ENCODE measurements around the gene PLEKHN1.

DNA sequence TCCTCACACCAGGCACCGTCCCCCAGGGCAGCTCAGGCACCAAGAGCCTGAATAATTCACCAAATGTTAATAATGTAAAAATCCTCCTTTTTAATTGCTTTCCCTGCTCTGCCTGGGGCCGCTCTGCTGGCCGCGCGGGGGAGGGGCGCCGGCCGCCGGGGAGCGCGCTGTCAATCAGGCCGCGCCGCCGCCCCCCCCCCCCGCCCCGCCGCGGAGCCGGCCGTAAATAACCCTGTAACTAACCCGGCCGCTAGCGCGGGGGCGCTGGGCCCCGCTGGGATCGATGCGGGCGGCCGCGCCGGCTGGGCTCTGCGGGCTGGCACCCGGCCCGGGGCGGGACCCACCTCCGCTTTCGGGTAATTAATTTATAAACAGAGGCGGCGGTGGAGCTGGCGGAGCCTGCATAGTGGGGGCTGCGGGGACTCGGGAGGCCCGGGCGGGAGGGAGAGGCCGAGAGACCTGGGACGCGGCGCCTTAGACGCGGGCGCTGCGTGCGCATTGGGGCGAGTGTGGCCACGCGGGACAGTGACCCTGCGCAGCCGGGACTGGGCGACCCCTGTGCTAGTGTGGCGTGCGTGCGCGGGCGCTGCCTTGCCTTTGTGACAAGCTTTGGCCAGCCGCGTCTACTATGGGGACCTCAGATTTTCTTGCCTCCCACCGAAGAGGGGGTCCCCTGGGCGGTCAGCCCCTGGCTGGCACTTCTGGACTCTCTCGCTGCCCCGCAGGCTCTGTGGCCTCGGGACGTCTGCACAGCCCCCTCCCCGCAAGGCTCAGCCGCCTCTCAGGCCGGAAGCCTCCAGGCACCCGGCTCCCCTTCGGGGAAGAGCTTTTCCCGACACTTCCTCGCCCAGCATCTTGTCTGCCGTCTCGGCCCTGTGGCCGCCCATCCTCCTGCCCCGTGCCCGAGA lies 25.9 kb upstream of the PLEKHN1 start:
- TF ChIP-seq, protein P1, sequence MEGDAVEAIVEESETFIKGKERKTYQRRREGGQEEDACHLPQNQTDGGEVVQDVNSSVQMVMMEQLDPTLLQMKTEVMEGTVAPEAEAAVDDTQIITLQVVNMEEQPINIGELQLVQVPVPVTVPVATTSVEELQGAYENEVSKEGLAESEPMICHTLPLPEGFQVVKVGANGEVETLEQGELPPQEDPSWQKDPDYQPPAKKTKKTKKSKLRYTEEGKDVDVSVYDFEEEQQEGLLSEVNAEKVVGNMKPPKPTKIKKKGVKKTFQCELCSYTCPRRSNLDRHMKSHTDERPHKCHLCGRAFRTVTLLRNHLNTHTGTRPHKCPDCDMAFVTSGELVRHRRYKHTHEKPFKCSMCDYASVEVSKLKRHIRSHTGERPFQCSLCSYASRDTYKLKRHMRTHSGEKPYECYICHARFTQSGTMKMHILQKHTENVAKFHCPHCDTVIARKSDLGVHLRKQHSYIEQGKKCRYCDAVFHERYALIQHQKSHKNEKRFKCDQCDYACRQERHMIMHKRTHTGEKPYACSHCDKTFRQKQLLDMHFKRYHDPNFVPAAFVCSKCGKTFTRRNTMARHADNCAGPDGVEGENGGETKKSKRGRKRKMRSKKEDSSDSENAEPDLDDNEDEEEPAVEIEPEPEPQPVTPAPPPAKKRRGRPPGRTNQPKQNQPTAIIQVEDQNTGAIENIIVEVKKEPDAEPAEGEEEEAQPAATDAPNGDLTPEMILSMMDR (IDR thresholded peaks at IDR 0.05) = no peak
- no peak for TF ChIP-seq POLR2A (IDR thresholded peaks at IDR 0.05)

Data from right lobe of liver (tissue), 4 donors.